OCI-LY3 (cell line): ENCODE results near the gene BIVM.

Experiments used
- EZH2phosphoT487 ChIP-seq: fragments of 200-600 bp; shearing (Covaris generic); IDR thresholded peaks from 2 replicates; pipeline ENCODE4 v1.6.1; 2018; ENCODE audit warnings: antibody characterized with exemption, mixed run types, low read depth
- TF ChIP-seq, protein P1 (sequence below): fragments of 200-600, 300-600 bp; sonication (generic); IDR thresholded peaks from 2 replicates; pipeline ENCODE4 v1.5.1; 2014; ENCODE audit warnings: antibody characterized with exemption, low read length, low read depth

DNA sequence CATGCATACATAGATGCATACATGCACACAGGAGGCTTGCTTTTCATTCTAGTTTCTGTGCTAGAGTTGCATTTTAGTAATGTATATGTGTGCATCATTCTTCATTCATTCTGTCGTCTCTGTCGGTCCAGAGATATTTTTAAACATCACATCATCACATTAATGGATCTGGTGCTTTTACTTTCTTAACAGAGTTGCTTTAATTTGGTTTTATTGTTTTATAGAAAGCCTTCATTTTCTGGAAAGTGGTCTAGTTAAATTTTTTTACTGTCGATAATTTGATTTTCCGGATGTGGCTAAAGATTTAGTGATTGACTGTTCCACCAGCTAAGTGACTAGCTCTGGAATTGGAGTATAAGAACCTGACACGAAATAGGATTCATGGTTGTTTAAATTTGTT, 16.9 kb downstream of the BIVM start:
- TF ChIP-seq, protein P1, sequence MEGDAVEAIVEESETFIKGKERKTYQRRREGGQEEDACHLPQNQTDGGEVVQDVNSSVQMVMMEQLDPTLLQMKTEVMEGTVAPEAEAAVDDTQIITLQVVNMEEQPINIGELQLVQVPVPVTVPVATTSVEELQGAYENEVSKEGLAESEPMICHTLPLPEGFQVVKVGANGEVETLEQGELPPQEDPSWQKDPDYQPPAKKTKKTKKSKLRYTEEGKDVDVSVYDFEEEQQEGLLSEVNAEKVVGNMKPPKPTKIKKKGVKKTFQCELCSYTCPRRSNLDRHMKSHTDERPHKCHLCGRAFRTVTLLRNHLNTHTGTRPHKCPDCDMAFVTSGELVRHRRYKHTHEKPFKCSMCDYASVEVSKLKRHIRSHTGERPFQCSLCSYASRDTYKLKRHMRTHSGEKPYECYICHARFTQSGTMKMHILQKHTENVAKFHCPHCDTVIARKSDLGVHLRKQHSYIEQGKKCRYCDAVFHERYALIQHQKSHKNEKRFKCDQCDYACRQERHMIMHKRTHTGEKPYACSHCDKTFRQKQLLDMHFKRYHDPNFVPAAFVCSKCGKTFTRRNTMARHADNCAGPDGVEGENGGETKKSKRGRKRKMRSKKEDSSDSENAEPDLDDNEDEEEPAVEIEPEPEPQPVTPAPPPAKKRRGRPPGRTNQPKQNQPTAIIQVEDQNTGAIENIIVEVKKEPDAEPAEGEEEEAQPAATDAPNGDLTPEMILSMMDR = no peak
- no peak for TF ChIP-seq EZH2phosphoT487
